Choroid plexus epithelial cell (primary cell): Measurements from ENCODE around the gene TTC28.
A peak's percentile ranks its signal among the peaks of the same experiment; 100 is the strongest.

Experiments used
- DNase-seq: peaks from one replicate; pipeline ENCODE4 v3.0.0-alpha.2; 2010; ENCODE audit warnings: low read depth
- H3K4me3 ChIP-seq: 2 replicates; pipeline ENCODE4 v1.5.1; 2011; ENCODE audit warnings: low read depth, mild to moderate bottlenecking, control low read depth, low read length, moderate library complexity
- CTCF ChIP-seq: conservative IDR thresholded peaks from 2 replicates; pipeline ENCODE4 v1.5.1; 2011; ENCODE audit warnings: low read depth, mild to moderate bottlenecking, control low read depth, inconsistent platforms, low read length, moderate library complexity

Gene TTC28

DNA sequence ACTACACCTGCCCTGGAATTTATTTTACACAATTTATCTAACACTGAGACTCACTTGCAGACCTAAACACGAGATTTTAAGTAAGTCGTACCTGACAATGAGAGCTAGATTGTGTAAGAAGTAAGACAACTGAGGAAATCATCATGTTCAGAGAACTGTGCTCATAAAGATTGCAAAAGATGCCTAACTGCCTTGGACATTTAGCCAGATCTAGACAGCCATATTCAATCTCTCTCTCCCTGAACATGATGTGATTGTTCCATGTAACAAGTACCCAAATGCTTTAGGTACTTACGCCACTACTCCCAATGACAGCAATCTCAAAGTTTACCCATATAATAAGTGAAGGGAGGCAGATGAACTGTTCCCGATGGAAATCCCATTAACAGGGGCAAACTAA is 550.8 kb downstream of the TTC28 start:
- no peak overlapping the region for H3K4me3 ChIP-seq
- no peak for DNase-seq
- no peak for TF ChIP-seq CTCF

DNA sequence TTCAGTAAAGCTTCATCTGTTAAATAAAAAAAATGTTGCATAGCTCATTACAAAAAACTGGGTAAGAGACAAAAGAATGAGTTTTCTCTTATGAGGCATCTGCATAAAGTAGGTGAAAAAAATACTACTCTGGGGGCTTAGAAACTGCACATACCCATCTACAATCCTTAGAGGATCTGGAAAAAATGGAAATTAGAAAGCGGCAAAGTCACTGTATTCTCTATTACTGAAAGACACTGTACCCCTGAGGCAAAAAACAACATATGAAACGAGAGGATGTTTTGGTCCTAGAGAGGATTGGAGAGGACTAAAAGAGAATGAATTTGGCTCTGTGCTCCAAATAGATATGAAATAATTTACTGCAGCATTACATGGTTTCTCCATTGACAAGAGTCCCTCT is 553.8 kb downstream of the TTC28 start:
- no peak for TF ChIP-seq CTCF
- no peak for DNase-seq
- H3K4me3 ChIP-seq, result no peak overlapping the region

- DNase-seq, result no peak
- H3K4me3 ChIP-seq, result no peak overlapping the region
- TF ChIP-seq CTCF, result no peak
These were observed 555.5 kb downstream of the TTC28 start for GRCh38 chr22:28123989-28124766.

DNA sequence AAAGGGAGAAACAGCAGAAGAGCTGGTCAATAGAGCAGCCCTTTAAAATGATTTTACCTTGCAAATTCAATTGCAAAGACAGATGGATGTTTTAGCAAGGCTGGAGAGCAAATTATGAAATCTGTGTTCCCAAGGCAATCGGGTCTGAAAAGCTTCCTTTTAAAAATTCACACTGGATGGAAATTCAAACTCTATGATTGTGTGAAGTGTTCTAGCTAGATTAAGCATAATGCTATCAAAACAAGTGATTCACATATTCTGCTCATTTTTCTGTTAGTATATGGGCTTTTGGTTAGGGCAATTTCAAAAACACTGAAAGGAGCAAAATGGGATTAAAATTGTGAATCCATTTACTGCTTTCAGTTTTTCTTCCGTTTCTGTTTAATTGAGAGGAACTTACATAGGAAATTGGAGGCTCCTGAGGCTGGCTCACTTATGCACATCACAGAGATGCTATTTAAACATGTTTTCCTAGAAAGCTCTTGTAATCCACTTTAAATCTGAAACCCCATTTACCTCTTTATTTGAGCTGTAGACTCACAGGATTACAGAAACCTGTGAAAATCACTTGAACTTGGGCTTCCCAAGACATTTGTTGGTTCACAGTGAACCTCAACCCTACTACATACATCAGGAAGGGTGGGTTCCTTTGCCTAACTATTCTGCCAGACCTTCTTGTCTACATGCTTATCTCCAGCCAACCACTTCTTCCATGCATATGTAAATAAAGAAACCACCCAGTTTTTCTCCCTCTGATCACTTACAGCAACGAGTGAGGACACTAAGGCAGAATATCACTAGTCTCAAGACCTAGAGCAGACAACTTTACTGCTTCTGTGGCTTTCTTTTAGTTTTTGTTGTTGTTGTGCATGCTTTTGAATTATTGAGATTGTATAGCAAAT is 558.7 kb downstream of the TTC28 start:
- no peak for TF ChIP-seq CTCF
- no peak for DNase-seq
- no peak overlapping the region for H3K4me3 ChIP-seq

DNA sequence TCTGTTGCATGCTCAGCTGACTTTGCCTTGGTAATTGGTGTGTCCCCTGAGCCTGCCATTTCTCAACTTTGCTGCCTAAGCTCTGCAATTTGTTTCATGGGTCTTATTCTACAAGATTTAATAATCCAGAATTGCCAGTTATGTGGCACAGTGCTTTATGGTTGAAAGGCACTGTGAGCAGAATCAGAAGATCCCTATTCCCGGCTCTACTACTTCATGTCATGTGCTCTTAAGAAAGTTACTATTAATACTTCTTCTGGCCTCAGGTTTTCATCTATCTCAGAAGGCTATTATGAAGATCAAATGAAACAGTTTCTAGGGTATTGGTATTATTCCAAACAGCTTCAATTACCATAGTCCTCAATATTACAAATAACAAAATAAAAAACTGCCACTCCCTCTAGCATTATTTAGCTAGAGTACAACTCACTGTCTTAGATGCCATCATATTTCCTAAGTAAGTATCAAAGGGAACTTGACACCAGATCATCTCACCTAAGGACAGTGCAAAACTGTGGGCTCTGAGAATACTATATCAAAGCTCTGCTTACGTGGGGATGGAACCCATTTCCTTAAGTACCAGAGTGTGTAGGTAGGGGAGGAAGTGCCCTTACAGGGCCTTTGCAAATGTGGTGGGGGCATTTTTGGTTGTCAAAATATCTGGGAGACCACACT is 560.5 kb downstream of the TTC28 start:
- no peak for DNase-seq
- no peak for TF ChIP-seq CTCF

DNA sequence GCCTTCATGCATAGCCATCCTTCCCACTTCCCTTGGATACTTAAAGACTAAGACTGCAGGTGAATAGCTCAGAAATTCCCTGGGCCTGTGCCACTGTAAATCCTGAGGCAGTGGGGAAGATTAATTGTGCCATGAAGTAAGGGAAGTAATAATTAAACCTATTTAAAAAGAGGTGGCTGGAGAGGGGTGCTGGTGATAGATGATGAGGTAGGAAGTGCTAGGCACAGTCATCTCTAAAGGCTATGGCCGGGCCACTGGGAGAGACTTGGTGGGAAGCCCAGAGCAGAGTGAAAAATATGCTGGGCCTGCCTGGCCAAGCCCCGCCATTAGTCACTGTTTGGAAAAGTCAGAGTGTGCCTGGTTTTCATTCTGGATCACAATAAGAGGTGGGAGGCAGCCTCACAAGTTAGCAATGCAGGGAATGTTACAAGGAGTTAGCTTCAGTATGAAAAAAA is 563.4 kb downstream of the TTC28 start:
- peak; percentile 71 for DNase-seq

More for the DNA sequence above, 560.5 kb downstream of the TTC28 start:
- H3K4me3 ChIP-seq, result no peak overlapping the region

More for the DNA sequence above, 563.4 kb downstream of the TTC28 start:
- TF ChIP-seq CTCF, result no peak
- H3K4me3 ChIP-seq, result no peak overlapping the region
